SKM-1 (cell line): ENCODE measurements around the gene LDLRAD2.
"Not testable (repeated sequence)": the region's sequence is repeated elsewhere in the genome, so short reads cannot be mapped to it uniquely, and the experiment has no call there.

Experiments used
- DNase-seq: peaks from one replicate; lab custom pipeline; 2025; ENCODE audit not compliant: unreplicated experiment; lab: John Stamatoyannopoulos, UW

LDLRAD2 gene, protein sequence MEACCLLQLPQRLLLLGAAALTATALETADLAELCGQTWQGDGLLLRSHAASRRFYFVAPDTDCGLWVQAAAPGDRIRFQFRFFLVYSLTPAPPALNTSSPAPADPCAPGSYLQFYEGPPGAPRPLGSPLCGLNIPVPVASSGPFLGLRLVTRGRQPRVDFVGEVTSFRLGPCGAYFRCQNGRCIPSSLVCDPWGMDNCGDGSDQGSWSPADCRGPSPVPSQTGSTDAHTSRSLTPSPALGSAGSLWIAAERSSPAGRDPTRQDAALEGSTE

DNA sequence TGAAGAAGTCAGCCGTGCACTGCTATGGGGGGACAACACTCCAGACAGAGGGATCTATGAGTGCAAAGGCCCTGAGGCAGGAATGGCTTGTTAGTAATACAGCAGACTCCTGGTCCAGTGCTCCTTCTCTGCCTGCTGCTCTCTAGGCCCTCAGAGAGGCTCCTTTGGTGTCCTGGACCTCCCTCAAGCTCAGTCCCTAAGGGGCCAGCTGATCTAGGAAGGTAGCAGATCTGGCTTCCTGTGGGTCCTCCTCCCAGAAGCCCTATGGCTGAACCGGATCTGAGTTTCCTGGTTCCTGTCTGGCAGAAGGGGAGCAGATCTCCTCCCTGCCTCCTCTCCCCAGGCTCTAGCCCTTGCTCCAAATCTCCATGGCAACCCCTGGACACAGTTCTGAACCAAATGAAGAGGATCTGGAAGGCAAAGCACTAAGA, at the start of gene LDLRAD2:
LDLRAD2 (plus strand) TSS at position 391 of the 431 bp plus-strand sequence. CDS start 187 bp downstream, outside the sequence.
- no peak for DNase-seq

- DNase-seq, result no peak
Measured at GRCh38 chr1:21763236-21763635, 48.8 kb upstream of the LDLRAD2 start.

- no peak for DNase-seq
Measured at GRCh38 chr1:21763694-21764419, 48.2 kb upstream of the LDLRAD2 start.

- no peak for DNase-seq
Measured at GRCh38 chr1:21764615-21765423, 47.2 kb upstream of the LDLRAD2 start.

DNA sequence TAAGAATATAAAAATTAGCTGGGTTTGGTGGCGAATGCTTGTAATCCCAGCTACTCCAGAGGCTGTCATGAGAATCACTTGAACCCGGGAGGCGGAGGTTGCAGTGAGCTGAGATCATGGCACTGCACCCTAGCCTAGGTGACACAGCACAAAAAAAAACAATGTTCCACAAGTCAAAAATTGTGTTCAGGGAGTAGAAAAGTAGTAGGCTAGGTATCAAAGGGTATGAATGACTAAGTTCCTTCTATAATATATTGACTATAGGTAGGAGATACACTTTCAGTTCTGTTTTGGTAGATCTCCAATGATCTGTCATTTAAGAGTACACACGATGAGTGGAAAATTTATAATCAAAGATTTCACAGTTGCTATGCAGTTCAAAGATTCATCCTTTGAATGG, 45.9 kb upstream of the LDLRAD2 start:
- DNase-seq, result no peak

DNA sequence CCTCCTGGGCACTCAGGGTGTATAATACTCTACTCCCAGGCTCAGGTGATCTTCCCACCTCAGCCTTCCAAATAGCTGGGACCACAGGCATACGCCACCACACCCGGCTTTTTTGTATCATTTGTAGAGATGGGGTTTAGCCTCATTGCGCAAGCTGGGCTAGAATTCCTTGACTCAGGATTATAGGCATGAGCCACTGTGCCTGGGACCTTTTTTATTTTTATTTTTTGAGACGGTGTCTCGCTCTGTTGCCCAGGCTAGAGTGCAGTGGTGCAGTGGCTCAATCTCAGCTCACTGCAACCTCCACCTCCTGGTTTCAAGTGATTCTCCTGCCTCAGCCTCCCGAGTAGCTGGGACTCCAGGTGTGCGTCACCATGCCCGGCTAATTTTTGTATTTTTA, 45.0 kb upstream of the LDLRAD2 start:
- not testable (repeated sequence) for DNase-seq

- no peak for DNase-seq
Measured at GRCh38 chr1:21770201-21770600, 41.9 kb upstream of the LDLRAD2 start.

DNA sequence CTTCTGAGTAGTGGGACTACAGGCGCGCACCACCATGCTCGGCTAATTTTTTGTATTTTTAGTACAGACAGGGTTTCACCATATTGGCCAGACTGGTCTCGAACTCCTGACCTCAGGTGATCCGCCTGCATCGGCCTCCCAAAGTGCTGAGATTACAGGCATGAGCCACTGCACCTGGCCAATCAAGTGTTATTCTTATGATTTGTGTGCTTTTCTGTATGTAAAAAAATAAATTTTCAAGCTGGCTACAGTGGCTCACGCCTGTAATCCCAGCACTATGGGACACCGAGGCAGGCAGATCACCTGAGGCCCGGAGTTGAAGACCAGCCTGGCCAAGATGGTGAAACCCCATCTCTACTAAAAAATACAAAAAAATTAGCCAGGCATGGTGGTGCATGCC, 41.5 kb upstream of the LDLRAD2 start:
- not testable (repeated sequence) for DNase-seq

GRCh38 chr1:21771672-21772071, 40.4 kb upstream of the LDLRAD2 start:
- DNase-seq, result not testable (repeated sequence)

DNA sequence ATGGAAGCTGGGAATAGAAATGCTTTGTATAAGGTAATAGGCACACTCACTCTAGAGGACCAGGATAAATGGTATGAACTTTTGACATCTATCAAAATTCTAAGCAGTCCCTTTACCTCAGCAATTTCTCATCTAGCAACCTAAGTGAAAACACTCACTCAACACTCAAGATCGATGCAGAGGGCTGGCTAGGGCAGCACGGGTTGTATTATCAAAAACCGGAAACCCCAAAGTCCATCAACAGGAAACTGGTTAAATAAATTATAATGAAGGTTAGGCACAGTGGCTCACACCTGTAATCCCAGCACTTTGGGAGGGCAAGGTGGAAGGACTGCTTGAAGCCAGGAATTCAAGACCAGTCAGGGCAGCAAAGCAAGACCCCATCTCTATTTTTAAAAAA, 38.5 kb upstream of the LDLRAD2 start:
- no peak for DNase-seq

DNA sequence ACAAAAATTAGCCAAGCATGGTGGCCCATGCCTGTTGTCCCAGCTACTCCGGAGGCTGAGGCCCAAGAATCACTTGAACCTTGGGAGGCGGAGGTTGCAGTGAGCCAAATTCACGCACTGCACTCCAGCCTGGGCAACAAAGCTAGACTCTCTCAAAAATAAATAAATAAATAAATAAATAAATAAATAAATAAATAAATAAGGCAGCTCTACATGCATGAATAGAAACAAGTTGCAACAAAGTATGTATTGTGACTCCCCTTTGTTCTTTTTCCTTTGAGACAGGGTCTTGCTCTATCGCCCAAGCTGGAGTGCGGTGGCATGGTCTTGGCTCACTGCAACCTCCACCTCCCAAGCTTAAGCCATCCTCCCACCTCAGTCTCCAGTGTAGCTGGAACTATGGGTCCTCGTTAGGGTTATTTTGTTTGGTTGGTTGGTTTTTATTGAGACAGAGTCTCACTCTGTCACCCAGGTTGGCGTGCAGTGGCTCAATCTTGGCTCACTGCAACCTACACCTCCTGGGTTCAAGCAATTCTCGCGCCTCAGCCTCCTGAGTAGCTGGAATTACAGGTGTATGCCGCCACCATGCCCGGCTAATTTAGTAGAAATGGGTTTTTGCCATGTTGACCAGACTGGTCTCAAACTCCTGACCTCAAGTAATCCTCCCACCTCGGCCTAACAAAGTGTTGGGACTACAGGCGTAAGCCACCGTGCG, 37.1 kb upstream of the LDLRAD2 start:
- DNase-seq, result no peak

DNA sequence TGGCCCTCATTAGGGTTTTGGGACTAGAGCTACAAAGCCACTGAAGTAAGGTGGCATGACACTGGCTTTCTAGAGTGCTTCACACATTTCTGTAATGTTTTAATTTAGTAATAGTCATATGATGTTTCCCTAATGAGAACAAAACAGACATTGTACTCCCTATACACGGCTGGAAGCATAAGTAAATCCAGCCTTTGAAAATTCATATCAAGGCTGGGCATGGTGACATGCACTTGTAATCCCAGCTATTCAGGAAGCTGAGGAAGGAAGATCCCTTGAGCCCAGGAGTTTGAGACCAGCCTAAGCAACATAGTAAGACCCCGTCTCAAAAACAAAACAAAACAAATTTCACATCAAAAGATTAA, 36.5 kb upstream of the LDLRAD2 start:
- no peak for DNase-seq

DNA sequence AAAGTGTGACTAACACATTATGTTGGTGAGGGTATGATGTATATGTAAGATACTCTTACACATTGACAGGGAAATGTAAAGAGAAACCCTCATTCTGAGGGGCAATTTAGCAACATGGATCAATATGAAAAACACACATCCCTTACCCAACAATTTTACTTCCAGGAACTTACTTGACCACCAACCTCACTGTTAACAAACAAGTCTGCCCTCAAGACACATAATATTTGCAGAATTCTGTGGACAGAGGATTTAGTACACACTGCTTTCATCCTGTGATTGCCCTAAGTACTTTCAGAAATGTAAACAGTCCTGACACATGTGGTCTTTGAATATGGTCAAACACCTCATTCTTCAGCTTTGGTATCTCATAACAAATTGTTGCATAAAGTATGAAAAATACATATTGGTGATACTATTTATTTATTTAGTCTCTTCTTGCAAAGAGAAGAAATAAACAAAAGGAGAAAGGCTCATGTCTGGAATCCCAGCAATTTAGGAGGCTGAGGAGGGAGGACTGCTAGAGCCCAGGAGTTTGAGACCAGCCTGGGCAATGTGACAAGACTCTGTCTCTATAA, 36.0 kb upstream of the LDLRAD2 start:
- no peak for DNase-seq

- not testable (repeated sequence) for DNase-seq
Measured at GRCh38 chr1:21776925-21777324, 35.1 kb upstream of the LDLRAD2 start.

- DNase-seq, result no peak
Measured at GRCh38 chr1:21778405-21778727, 33.7 kb upstream of the LDLRAD2 start.

- no peak for DNase-seq
Measured at GRCh38 chr1:21779613-21780521, 32.2 kb upstream of the LDLRAD2 start.

DNA sequence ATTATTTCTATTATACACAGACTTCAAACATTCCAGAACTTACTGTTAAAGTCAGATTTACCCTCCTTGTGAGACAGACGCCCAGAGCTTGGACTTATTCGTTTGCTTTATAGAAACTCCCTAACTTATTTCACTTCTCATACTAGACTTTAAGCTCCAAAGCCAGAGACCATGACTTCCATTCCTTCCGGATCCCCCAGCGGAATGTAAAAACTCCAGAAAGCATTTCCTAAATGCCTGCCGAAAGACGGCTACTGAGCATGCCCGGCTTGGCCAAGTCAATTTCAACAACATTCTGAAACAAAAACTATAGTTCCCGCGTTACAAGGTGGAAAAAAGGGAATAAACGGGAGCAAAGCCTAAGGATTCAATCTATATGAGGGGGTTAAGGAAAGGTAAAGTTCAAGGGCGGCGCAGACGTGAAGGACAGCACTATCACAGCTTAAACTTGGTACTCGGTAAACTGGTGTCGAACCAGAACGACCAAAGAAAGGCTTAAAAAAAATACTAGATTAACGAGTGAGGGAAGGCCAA, 30.2 kb upstream of the LDLRAD2 start:
- DNase-seq, result no peak

DNA sequence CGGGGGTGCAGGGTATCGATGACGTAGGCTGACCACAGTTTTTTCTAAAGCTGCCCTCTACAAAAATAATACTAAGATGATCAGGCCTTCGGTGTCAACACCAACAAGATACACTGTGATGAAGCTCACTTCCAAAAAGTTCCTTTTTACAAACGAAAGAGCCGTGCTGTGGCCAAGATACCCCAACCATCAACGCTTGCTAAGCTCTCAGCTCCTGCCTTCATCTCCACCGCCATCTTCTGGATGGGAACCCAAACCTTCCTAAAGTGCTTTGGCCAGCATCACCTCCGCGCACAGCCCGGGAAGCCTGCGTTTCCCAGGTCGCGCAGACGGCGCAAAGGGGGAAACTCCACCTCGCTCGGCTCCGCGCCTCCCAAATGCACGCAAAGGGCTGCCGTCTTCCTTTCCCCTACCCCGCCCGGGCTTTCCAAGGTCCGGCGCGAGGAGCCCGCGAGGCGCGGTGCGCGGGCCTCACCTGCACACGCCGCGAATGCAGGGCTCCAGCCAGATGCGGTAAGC, 29.7 kb upstream of the LDLRAD2 start:
- DNase-seq, result no peak
